ENCODE data around the gene KDM7A.

DNA sequence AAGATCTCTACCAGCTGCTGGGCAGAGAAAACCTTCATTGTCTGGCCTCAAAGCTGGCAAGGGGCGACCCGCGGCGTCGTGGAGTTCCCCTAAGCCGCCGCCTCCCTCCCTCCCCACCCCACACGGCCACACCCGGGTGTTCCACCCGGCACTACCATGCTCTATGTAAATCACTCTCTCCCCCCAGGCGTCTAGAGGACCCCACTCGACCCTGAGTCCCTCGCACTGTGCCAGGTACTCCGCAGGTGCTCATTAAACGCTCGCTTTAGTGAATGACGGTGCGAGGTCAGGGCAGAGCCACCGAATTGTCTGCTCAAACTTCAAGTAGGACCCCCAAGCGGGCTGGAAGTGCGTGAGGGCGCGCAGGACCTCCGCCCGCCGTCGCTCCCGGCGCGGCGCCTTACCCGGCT, 114.7 kb downstream of the KDM7A start:
- TF ChIP-seq, protein P1, sequence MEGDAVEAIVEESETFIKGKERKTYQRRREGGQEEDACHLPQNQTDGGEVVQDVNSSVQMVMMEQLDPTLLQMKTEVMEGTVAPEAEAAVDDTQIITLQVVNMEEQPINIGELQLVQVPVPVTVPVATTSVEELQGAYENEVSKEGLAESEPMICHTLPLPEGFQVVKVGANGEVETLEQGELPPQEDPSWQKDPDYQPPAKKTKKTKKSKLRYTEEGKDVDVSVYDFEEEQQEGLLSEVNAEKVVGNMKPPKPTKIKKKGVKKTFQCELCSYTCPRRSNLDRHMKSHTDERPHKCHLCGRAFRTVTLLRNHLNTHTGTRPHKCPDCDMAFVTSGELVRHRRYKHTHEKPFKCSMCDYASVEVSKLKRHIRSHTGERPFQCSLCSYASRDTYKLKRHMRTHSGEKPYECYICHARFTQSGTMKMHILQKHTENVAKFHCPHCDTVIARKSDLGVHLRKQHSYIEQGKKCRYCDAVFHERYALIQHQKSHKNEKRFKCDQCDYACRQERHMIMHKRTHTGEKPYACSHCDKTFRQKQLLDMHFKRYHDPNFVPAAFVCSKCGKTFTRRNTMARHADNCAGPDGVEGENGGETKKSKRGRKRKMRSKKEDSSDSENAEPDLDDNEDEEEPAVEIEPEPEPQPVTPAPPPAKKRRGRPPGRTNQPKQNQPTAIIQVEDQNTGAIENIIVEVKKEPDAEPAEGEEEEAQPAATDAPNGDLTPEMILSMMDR (IDR thresholded peaks at IDR 0.05), result no peak
- TF ChIP-seq POLR2AphosphoS5 (IDR thresholded peaks at IDR 0.05), result no peak
